HG03097 (cell line): Measurements from ENCODE around the gene TBC1D5.
"Not testable (repeated sequence)": the region's sequence is repeated elsewhere in the genome, so short reads cannot be mapped to it uniquely, and the experiment has no call there.

Experiments
- ATAC-seq: cut with Tn5 transposase; IDR thresholded peaks from one replicate; pipeline ENCODE4 v1.9.1; 2021; ENCODE audit not compliant: unreplicated experiment, low FRiP score

The TBC1D5 gene

GRCh38 chr3:17656264-17656663 lies 86.2 kb downstream of the TBC1D5 start:
- ATAC-seq, result no peak

- ATAC-seq, result no peak
Measured at GRCh38 chr3:17655743-17656142, 86.7 kb downstream of the TBC1D5 start.

- ATAC-seq, result not testable (repeated sequence)
Measured at GRCh38 chr3:17649748-17650147, 92.7 kb downstream of the TBC1D5 start.

- not testable (repeated sequence) for ATAC-seq
Measured at GRCh38 chr3:17648630-17649355, 93.6 kb downstream of the TBC1D5 start.

GRCh38 chr3:17645074-17645698 lies 97.2 kb downstream of the TBC1D5 start:
- ATAC-seq, result no peak

GRCh38 chr3:17643691-17644090 lies 98.7 kb downstream of the TBC1D5 start:
- ATAC-seq, result no peak

- ATAC-seq, result no peak
Measured at GRCh38 chr3:17642474-17642873, 100.0 kb downstream of the TBC1D5 start.

GRCh38 chr3:17640466-17640865 lies 102.0 kb downstream of the TBC1D5 start:
- ATAC-seq, result no peak

- ATAC-seq, result no peak
Measured at GRCh38 chr3:17639765-17640164, 102.7 kb downstream of the TBC1D5 start.

GRCh38 chr3:17639257-17639656 lies 103.2 kb downstream of the TBC1D5 start:
- no peak for ATAC-seq

- ATAC-seq, result no peak
Measured at GRCh38 chr3:17638356-17638755, 104.1 kb downstream of the TBC1D5 start.

GRCh38 chr3:17635675-17636074 lies 106.8 kb downstream of the TBC1D5 start:
- not testable (repeated sequence) for ATAC-seq

GRCh38 chr3:17634964-17635363 lies 107.5 kb downstream of the TBC1D5 start:
- ATAC-seq, result no peak

GRCh38 chr3:17634201-17634600 lies 108.2 kb downstream of the TBC1D5 start:
- ATAC-seq, result no peak

GRCh38 chr3:17632401-17633100 lies 109.9 kb downstream of the TBC1D5 start:
- no peak for ATAC-seq

- ATAC-seq, result no peak
Measured at GRCh38 chr3:17631609-17632008, 110.8 kb downstream of the TBC1D5 start.

GRCh38 chr3:17629400-17629799 lies 113.0 kb downstream of the TBC1D5 start:
- ATAC-seq, result no peak

GRCh38 chr3:17626395-17626794 lies 116.0 kb downstream of the TBC1D5 start:
- no peak for ATAC-seq

- ATAC-seq, result no peak
Measured at GRCh38 chr3:17625133-17625532, 117.3 kb downstream of the TBC1D5 start.

- no peak for ATAC-seq
Measured at GRCh38 chr3:17623464-17623863, 119.0 kb downstream of the TBC1D5 start.

GRCh38 chr3:17619968-17620367 lies 122.5 kb downstream of the TBC1D5 start:
- no peak for ATAC-seq

GRCh38 chr3:17613017-17613416 lies 129.4 kb downstream of the TBC1D5 start:
- not testable (repeated sequence) for ATAC-seq
